GM12878 (cell line): ENCODE results near the gene LTB.

ENCODE experiments used
- CHD1 ChIP-seq: IDR thresholded peaks from 2 replicates; pipeline ENCODE4 v1.6.1; 2012; ENCODE audit warnings: low read depth, low read length, improper control_type of control experiment
- JUNB ChIP-seq: IDR thresholded peaks from 2 replicates; pipeline ENCODE4 v1.6.1; 2016; ENCODE audit warnings: antibody characterized with exemption, mild to moderate bottlenecking
- PAX5 ChIP-seq: IDR thresholded peaks from 2 replicates; pipeline ENCODE4 v1.6.1; 2011; ENCODE audit warnings: low read depth, low read length, borderline replicate concordance
- POLR2A ChIP-seq: IDR thresholded peaks from 2 replicates; pipeline ENCODE4 v1.6.1; 2011; ENCODE audit warnings: low read depth, mild to moderate bottlenecking, low read length
- POLR2AphosphoS5 ChIP-seq: IDR thresholded peaks from 2 replicates; pipeline ENCODE4 v1.6.1; 2011; ENCODE audit warnings: mild to moderate bottlenecking, low read length, inconsistent platforms
- RCOR1 ChIP-seq: conservative IDR thresholded peaks from 2 replicates; pipeline ENCODE4 v1.6.1; 2012; ENCODE audit warnings: low read depth, low read length, improper control_type of control experiment
- SMAD1 ChIP-seq: fragments of 450-650 bp; IDR thresholded peaks from 2 replicates; pipeline ENCODE4 v1.6.1; 2018; ENCODE audit warnings: mild to moderate bottlenecking, low read depth; ENCODE audit not compliant: partially characterized antibody
- SMC3 ChIP-seq: IDR thresholded peaks from 2 replicates; pipeline ENCODE4 v1.6.1; 2011; ENCODE audit warnings: low read length, improper control_type of control experiment, borderline replicate concordance
- SUZ12 ChIP-seq: fragments of 200-600 bp; sonication (generic); IDR thresholded peaks from one replicate; pipeline ENCODE4 v1.6.1; 2018; ENCODE audit warnings: antibody characterized with exemption, mild to moderate bottlenecking; ENCODE audit not compliant: unreplicated experiment
- TAF1 ChIP-seq: IDR thresholded peaks from 2 replicates; pipeline ENCODE4 v1.6.1; 2011; ENCODE audit warnings: mild to moderate bottlenecking, low read depth, low read length, borderline replicate concordance
- TF ChIP-seq, protein P1 (sequence below): IDR thresholded peaks from 2 replicates; pipeline ENCODE4 v1.6.1; 2012; ENCODE audit warnings: low read length, inconsistent platforms
- TF ChIP-seq, protein P2 (sequence below), 3 experiments: IDR thresholded peaks in 2 of 3; conservative IDR thresholded peaks in 1 of 3; 2 replicates each; pipeline ENCODE4 v1.5.1; 2011; ENCODE audit warnings: low read depth in 3 of 3, low read length in 3 of 3, mild to moderate bottlenecking in 3 of 3, control low read depth in 2 of 3, moderate library complexity in 2 of 3, inconsistent platforms in 1 of 3, mixed read lengths in 1 of 3; ENCODE audit not compliant: control insufficient read depth in 2 of 3, insufficient read depth in 1 of 3; ENCODE audit errors: extremely low read depth in 1 of 3
- TF ChIP-seq, protein P3 (sequence below): fragments of 450-650 bp; IDR thresholded peaks from 2 replicates; pipeline ENCODE4 v1.6.1; 2017; ENCODE audit warnings: mild to moderate bottlenecking

DNA sequence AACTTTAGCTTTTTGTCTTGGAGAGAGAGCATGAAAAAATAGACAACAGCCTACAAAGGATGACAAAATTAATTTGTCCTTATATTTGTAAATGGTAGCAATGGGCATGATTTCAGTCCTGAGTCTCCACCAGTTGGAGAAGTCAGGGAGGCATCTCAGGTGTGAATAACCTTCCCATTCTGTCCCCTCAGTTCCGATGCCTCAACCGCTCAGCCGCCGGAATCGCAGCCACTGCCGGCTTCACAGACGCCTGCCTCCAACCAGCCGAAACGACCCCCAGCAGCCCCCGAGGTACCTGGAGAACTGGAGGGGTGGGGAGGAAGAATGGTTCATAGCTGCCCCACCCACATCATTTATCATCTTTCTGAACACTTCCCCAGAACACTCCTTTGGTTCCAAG, 41.8 kb upstream of the LTB start:
- TF ChIP-seq PAX5, result no peak
- no peak; the same call in 1 of the 2 replicates for TF ChIP-seq POLR2AphosphoS5
- no peak for TF ChIP-seq TAF1
- TF ChIP-seq SMAD1, result no peak
- TF ChIP-seq, protein P1, sequence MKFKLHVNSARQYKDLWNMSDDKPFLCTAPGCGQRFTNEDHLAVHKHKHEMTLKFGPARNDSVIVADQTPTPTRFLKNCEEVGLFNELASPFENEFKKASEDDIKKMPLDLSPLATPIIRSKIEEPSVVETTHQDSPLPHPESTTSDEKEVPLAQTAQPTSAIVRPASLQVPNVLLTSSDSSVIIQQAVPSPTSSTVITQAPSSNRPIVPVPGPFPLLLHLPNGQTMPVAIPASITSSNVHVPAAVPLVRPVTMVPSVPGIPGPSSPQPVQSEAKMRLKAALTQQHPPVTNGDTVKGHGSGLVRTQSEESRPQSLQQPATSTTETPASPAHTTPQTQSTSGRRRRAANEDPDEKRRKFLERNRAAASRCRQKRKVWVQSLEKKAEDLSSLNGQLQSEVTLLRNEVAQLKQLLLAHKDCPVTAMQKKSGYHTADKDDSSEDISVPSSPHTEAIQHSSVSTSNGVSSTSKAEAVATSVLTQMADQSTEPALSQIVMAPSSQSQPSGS, result no peak
- TF ChIP-seq CHD1, result no peak
- no peak for TF ChIP-seq SMC3
- TF ChIP-seq SUZ12, result no peak
- TF ChIP-seq RCOR1, result no peak
- no peak for TF ChIP-seq POLR2A
- TF ChIP-seq, protein P2, sequence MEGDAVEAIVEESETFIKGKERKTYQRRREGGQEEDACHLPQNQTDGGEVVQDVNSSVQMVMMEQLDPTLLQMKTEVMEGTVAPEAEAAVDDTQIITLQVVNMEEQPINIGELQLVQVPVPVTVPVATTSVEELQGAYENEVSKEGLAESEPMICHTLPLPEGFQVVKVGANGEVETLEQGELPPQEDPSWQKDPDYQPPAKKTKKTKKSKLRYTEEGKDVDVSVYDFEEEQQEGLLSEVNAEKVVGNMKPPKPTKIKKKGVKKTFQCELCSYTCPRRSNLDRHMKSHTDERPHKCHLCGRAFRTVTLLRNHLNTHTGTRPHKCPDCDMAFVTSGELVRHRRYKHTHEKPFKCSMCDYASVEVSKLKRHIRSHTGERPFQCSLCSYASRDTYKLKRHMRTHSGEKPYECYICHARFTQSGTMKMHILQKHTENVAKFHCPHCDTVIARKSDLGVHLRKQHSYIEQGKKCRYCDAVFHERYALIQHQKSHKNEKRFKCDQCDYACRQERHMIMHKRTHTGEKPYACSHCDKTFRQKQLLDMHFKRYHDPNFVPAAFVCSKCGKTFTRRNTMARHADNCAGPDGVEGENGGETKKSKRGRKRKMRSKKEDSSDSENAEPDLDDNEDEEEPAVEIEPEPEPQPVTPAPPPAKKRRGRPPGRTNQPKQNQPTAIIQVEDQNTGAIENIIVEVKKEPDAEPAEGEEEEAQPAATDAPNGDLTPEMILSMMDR (IDR thresholded peaks at IDR 0.05 in 2 of 3, conservative IDR thresholded peaks at IDR 0.05 in 1 of 3; ENCODE audit: control insufficient read depth in 2 of 3, extremely low read depth in 1 of 3, insufficient read depth in 1 of 3, low read depth in 3 of 3, low read length in 3 of 3), result no peak
- TF ChIP-seq, protein P3, sequence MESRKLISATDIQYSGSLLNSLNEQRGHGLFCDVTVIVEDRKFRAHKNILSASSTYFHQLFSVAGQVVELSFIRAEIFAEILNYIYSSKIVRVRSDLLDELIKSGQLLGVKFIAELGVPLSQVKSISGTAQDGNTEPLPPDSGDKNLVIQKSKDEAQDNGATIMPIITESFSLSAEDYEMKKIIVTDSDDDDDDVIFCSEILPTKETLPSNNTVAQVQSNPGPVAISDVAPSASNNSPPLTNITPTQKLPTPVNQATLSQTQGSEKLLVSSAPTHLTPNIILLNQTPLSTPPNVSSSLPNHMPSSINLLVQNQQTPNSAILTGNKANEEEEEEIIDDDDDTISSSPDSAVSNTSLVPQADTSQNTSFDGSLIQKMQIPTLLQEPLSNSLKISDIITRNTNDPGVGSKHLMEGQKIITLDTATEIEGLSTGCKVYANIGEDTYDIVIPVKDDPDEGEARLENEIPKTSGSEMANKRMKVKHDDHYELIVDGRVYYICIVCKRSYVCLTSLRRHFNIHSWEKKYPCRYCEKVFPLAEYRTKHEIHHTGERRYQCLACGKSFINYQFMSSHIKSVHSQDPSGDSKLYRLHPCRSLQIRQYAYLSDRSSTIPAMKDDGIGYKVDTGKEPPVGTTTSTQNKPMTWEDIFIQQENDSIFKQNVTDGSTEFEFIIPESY, result no peak
- no peak for TF ChIP-seq JUNB
